ENCODE data around the gene PAM.

GRCh38 chr5:102737805-102738469 is 17.2 kb upstream of the PAM start:
- TF ChIP-seq GATA3 (IDR thresholded peaks at IDR 0.05; ENCODE audit: low read depth, low read length): no peak
- TF ChIP-seq GATA2 (IDR thresholded peaks at IDR 0.05; ENCODE audit: low read depth, low read length): no peak
